Mesendoderm (in vitro differentiated cells): ENCODE data around the gene BMP7.

Experiments used
- DNase-seq: peaks from one replicate; pipeline ENCODE4 v3.0.0; 2013
- H2AK5ac ChIP-seq: 2 replicates; pipeline ENCODE4 v1.6.1; 2013; ENCODE audit warnings: low read length, inconsistent platforms
- H2BK120ac ChIP-seq: 2 replicates; pipeline ENCODE4 v1.6.1; 2013; ENCODE audit warnings: low read depth, mild to moderate bottlenecking, low read length, moderate library complexity, mixed read lengths
- H2BK15ac ChIP-seq: replicated peaks from 2 replicates; pipeline ENCODE4 v1.6.1; 2013; ENCODE audit warnings: low read depth, mild to moderate bottlenecking, moderate library complexity
- H2BK5ac ChIP-seq: 2 replicates; pipeline ENCODE4 v1.6.1; 2013; ENCODE audit warnings: low read length, inconsistent platforms
- H3K18ac ChIP-seq: 2 replicates; pipeline ENCODE4 v1.6.1; 2013; ENCODE audit warnings: mild to moderate bottlenecking, low read length, mixed read lengths
- H3K23ac ChIP-seq: one replicate; pipeline ENCODE4 v1.6.1; 2013; ENCODE audit warnings: low read length
- H3K27ac ChIP-seq: 2 replicates; pipeline ENCODE4 v1.5.1; 2013; ENCODE audit warnings: low read depth, mild to moderate bottlenecking, inconsistent platforms, low read length, moderate library complexity
- H3K27me3 ChIP-seq: 2 replicates; pipeline ENCODE4 v1.6.1; 2013; ENCODE audit warnings: low read length, control low read depth, mild to moderate bottlenecking, inconsistent platforms; ENCODE audit not compliant: insufficient read depth, poor library complexity
- H3K36me3 ChIP-seq: 2 replicates; pipeline ENCODE4 v1.6.1; 2013; ENCODE audit warnings: low read length, inconsistent platforms; ENCODE audit not compliant: control insufficient read depth, insufficient read depth
- H3K4ac ChIP-seq: one replicate; pipeline ENCODE4 v1.6.1; 2013; ENCODE audit warnings: low read depth, mild to moderate bottlenecking, low read length, moderate library complexity
- H3K4me1 ChIP-seq: 2 replicates; pipeline ENCODE4 v1.6.1; 2013; ENCODE audit warnings: low read depth, low read length, inconsistent platforms; ENCODE audit not compliant: control insufficient read depth
- H3K4me2 ChIP-seq: 2 replicates; pipeline ENCODE4 v1.6.1; 2013; ENCODE audit warnings: low read length
- H3K4me3 ChIP-seq: 2 replicates; pipeline ENCODE4 v1.5.1; 2013; ENCODE audit warnings: mild to moderate bottlenecking, low read length
- H3K56ac ChIP-seq: one replicate; pipeline ENCODE4 v1.6.1; 2013; ENCODE audit warnings: low read length
- H3K79me1 ChIP-seq: 2 replicates; pipeline ENCODE4 v1.6.1; 2013; ENCODE audit warnings: low read length, inconsistent platforms
- H3K79me2 ChIP-seq: 2 replicates; pipeline ENCODE4 v1.6.1; 2013; ENCODE audit warnings: mild to moderate bottlenecking, low read length; ENCODE audit not compliant: control insufficient read depth, insufficient read depth
- H3K9ac ChIP-seq: 2 replicates; pipeline ENCODE4 v1.6.1; 2013; ENCODE audit warnings: low read length, inconsistent platforms
- H4K5ac ChIP-seq: one replicate; pipeline ENCODE4 v1.6.1; 2013; ENCODE audit warnings: low read length
- H4K8ac ChIP-seq: one replicate; pipeline ENCODE4 v1.6.1; 2013; ENCODE audit warnings: low read depth, mild to moderate bottlenecking, control low read depth, low read length, moderate library complexity
- WGBS: extraction: QIAGEN DNeasy Blood & Tissue Kit; methylation state at CpG from one replicate; pipeline ENCODE4 v1.1.7; 2013; ENCODE audit warnings: low lambda C conversion rate, missing lambda C conversion rate; ENCODE audit not compliant: insufficient coverage; ENCODE audit errors: extremely low coverage; 5-methylcytosine and 5-hydroxymethylcytosine counted together

BMP7 gene

DNA sequence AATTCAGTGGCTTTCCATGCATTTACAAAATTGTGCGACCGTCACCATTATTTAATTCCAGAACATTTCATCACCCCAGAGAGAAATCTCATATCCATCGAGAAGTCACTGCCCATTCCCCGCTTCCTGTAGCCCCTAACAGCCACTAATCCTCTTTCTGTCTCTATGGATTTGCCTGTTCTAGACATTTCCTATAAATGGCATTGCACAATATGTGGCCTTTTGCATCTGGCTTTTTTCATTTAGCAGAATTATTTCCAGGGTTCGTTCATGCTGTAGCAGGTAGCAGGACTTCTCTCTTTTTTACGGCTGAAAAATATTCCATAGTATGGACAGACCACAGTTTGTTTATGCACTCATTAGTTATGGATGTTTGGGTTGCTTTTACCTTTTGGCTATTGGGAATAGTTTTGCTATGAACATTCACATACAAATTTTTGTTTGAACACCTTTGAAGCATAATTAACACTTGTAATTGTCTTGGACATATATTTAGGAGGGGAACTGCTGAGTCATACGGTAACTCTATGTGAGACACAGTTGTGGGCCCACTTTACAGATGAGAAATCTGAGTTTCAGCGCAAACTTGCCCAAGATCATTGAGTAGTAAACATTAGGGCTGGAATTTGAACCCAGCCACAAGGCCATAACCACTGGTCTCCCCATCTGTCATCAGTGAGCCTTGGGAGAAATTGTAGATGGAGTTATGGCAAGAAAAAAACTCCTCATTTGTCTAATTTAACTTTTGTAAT lies 126.9 kb downstream of the BMP7 start:
- Histone ChIP-seq H3K27me3 (no peaks in the 10 kb centered on the region), H2BK5ac (no peak overlapping the region), H4K5ac (no peak overlapping the region), H2BK15ac (no peak overlapping the region), H3K56ac (no peak overlapping the region), H2AK5ac (no peak overlapping the region), H3K18ac (no peak overlapping the region), H4K8ac (no peak overlapping the region), H3K4ac (no peak overlapping the region), H3K79me1 (no peaks in the 10 kb centered on the region), H2BK120ac (no peak overlapping the region), H3K36me3 (no peaks in the 10 kb centered on the region), H3K4me3 (no peak overlapping the region), H3K9ac (no peak overlapping the region), H3K23ac (no peak overlapping the region), H3K4me2 (no peak overlapping the region), H3K27ac (no peak overlapping the region), H3K4me1 (no peaks in the 10 kb centered on the region), H3K79me2 (no peaks in the 10 kb centered on the region)
- no CpG with 5 or more reads among the region's 8 CpGs for WGBS
- DNase-seq, result no peak

DNA sequence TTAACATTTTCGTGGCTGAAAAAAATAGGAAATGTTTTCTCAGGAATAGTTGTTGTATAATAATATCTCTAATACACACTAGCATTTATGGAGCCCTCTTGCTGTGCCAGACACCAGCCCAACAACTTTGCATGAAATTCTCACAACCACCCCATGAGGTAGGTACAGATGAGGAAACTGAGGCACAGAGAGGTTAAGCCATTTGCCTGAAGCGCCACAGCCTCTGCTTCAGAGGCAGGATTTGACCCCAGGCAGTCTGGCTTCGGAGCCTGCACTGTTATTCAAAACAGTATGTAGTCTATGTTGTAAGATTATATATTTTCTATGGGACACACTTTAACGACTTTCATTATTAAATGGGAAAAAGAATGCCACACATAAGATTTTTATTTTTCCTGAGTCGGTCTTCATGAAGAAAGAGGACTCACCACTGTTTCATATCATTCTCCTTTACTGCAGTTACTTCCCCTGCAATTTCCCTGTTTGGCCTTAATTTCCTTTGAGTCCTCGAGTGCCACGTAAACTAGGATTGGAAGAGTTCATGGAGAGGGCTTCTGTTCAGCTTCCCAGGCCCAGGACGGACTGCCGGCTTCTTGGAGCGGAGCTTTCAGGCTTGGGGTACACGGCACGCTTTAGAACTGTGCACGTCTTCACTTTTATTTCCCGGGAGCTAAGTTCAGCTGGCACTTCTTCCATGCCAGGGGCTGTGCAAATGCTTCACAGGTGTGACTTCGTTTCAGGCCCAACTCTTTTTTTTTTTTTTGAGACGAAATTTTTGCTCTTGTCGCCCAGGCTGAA lies 128.0 kb downstream of the BMP7 start:
- no CpG with 5 or more reads among the region's 17 CpGs for WGBS

DNA sequence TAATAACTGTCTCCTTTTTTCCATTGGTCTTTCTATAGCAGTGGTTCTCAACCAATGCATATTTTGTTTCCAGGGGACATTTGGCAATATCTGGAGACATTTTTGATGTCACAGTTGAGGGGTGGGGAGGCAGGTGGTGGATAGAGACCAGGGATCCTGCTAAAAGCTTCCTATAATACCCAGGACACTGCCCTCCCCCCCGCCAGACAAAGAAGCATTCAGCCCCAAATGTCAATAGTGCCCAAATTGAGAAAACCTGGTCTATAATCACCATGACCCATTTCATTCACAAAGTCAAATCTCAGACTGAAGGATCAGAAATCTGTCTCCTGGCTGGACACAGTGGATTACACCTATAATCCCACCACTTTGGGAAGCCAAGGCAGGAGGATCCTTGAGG lies 128.8 kb downstream of the BMP7 start:
- Histone ChIP-seq H3K4me2 (no peak overlapping the region), H4K8ac (no peak overlapping the region), H2AK5ac (no peak overlapping the region), H2BK15ac (no peak overlapping the region), H3K79me2 (no peaks in the 10 kb centered on the region), H3K18ac (no peak overlapping the region), H3K4me1 (no peaks in the 10 kb centered on the region), H3K27ac (no peak overlapping the region), H3K23ac (no peak overlapping the region), H3K9ac (no peak overlapping the region), H4K5ac (no peak overlapping the region), H3K56ac (no peak overlapping the region), H2BK120ac (no peak overlapping the region), H2BK5ac (no peak overlapping the region), H3K4ac (no peak overlapping the region), H3K79me1 (no peaks in the 10 kb centered on the region), H3K27me3 (no peaks in the 10 kb centered on the region), H3K36me3 (no peaks in the 10 kb centered on the region), H3K4me3 (no peak overlapping the region)
- WGBS, result no CpG with 5 or more reads among the region's 1 CpG
- no peak for DNase-seq

More for the DNA sequence above, 128.0 kb downstream of the BMP7 start:
- Histone ChIP-seq H3K4me1 (no peaks in the 10 kb centered on the region), H3K79me2 (no peaks in the 10 kb centered on the region), H3K4ac (no peak overlapping the region), H4K8ac (no peak overlapping the region), H3K56ac (no peak overlapping the region), H3K79me1 (no peaks in the 10 kb centered on the region), H2BK120ac (no peak overlapping the region), H3K27me3 (no peaks in the 10 kb centered on the region), H3K9ac (no peak overlapping the region), H3K36me3 (no peaks in the 10 kb centered on the region), H2AK5ac (no peak overlapping the region), H3K23ac (no peak overlapping the region), H2BK15ac (no peak overlapping the region), H3K4me2 (no peak overlapping the region), H2BK5ac (no peak overlapping the region), H3K27ac (no peak overlapping the region), H3K4me3 (no peak overlapping the region), H3K18ac (no peak overlapping the region), H4K5ac (no peak overlapping the region)
- DNase-seq, result no peak

DNA sequence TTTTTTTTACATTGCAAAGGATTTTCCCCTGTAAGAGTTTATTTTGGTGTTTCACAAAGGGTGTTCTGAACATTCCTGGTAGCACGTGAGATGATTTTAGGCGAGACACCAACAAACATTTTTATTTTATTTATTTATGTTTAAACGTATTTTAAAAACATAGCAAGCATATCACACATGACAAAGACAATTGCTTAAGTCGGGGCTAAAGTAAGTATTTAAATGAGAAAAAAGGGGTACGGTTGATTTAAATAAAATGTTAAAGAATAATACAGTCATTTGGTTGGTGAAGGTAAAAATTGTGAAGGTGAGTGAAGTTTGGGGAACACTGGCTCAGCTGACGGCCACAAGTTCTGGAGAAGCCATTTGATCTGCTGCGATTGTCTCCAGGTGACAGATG lies 129.7 kb downstream of the BMP7 start:
- no peak overlapping the region for H3K4me2 ChIP-seq
- no peak overlapping the region for H4K8ac ChIP-seq
- 100% methylated on average over 2 of the region's 7 CpGs for WGBS
- no peak overlapping the region for H2BK5ac ChIP-seq
- no peaks in the 10 kb centered on the region for H3K36me3 ChIP-seq
- H3K9ac ChIP-seq, result no peak overlapping the region
- H3K4me3 ChIP-seq, result no peak overlapping the region
- no peaks in the 10 kb centered on the region for H3K79me2 ChIP-seq
- H4K5ac ChIP-seq, result no peak overlapping the region
- H2BK15ac ChIP-seq, result no peak overlapping the region
- H3K4ac ChIP-seq, result no peak overlapping the region
- H3K56ac ChIP-seq, result no peak overlapping the region
- no peak overlapping the region for H3K18ac ChIP-seq
- no peak overlapping the region for H3K27ac ChIP-seq
- H3K27me3 ChIP-seq, result no peaks in the 10 kb centered on the region
- H3K4me1 ChIP-seq, result no peaks in the 10 kb centered on the region
- H2BK120ac ChIP-seq, result no peak overlapping the region
- H3K79me1 ChIP-seq, result no peaks in the 10 kb centered on the region
- H3K23ac ChIP-seq, result no peak overlapping the region
- no peak overlapping the region for H2AK5ac ChIP-seq
- DNase-seq, result no peak

DNA sequence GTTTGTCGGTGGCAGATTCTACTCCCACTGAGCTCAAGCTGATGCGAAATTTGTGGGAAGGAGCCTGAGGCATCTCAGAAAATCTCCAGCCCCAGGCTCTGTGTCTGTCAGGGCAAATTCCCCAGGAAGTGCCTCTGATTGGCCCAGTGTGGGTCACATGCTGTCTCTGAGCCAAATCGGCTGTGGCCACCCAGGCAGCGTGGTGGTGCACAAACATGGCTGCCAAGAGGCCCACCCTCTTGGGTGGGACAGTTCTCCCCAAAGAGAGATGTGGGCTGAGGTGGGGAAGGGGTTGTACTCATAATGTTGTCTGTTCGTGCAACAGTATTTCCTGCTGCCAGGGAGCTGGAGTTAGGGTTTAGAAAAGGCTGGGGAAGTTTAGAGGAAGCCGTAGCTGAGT lies 130.6 kb downstream of the BMP7 start:
- Histone ChIP-seq H3K9ac (no peak overlapping the region), H3K4me2 (no peak overlapping the region)
- no CpG with 5 or more reads among the region's 6 CpGs for WGBS

More for the DNA sequence above, 130.6 kb downstream of the BMP7 start:
- H3K79me2 ChIP-seq, result no peaks in the 10 kb centered on the region
- no peak overlapping the region for H4K5ac ChIP-seq
- H2BK5ac ChIP-seq, result no peak overlapping the region
- H3K4me1 ChIP-seq, result no peaks in the 10 kb centered on the region
- no peaks in the 10 kb centered on the region for H3K36me3 ChIP-seq
- H2BK15ac ChIP-seq, result no peak overlapping the region
- no peak overlapping the region for H3K18ac ChIP-seq
- H3K27me3 ChIP-seq, result no peaks in the 10 kb centered on the region
- no peak overlapping the region for H3K4me3 ChIP-seq
- no peak overlapping the region for H3K56ac ChIP-seq
- H3K79me1 ChIP-seq, result no peaks in the 10 kb centered on the region
- no peak overlapping the region for H2BK120ac ChIP-seq
- no peak overlapping the region for H3K23ac ChIP-seq
- no peak overlapping the region for H4K8ac ChIP-seq
- no peak overlapping the region for H3K4ac ChIP-seq
- no peak overlapping the region for H2AK5ac ChIP-seq
- H3K27ac ChIP-seq, result no peak overlapping the region
- no peak for DNase-seq
